GM18499 (cell line): ENCODE data around the gene ST6GALNAC4.
"Not testable (repeated sequence)": the region's sequence is repeated elsewhere in the genome, so short reads cannot be mapped to it uniquely, and the experiment has no call there.

Experiments
- ATAC-seq: cut with Tn5 transposase; IDR thresholded peaks from one replicate; pipeline ENCODE4 v1.9.1; 2021; ENCODE audit warnings: moderate number of reproducible peaks; ENCODE audit not compliant: insufficient read depth, unreplicated experiment

Gene ST6GALNAC4

DNA sequence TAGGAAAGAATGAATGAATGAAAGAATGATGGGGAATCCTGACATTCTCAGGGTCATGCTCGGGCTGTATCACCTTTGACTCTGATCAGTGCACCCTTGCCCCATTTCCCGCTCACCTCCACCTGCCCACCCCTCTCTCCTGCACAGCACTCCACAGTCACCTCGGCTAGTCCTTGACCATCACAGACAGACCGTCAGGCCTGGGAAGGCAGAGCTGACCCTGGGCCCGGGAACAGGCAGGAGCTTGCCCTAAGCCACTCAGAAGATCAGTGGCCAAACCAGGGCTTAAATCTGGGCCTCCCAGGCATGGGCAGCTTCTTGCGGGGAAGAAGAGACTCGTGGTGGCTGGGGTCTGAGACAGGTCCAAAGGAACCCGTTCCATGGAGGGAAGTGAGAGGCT is 21.0 kb downstream of the ST6GALNAC4 start:
- ATAC-seq: no peak

DNA sequence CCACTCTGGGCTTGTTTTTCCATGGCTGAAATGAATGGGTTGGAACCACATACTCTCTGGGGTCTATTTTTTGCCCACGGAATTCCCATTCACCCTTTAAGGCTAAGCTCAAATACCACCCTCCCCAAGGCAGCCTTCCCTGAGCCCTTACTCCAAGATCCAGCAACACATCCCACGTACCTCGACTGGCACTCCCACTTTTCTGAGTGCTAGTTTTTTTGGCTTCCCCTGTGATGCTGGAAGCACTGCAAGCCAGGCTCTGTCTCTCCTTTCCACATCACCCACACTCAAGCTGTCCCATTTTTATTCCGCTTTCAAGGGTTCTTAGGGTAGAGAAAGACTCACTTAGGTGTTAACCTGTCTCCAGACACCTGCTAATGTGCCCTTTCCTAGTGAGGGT is 23.4 kb downstream of the ST6GALNAC4 start:
- ATAC-seq: no peak

DNA sequence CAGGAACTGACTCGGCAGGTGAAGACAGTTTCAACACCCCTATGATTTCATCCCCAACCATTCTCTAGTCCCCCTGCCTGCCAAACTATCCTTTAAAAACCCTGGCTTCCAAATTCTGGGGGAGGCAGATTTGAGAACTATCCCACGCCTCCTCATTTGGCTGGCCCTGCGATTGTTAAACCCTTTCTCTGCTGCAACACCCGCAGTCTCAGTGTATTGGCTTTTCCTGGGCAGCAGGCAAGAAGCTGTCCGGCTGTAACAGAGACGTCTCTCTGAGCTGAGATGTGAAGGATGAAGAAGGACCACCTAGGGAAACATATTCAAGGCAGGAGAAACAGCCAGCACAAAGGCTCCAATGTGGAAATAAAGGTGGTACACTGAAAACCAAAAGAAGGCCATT is 24.0 kb downstream of the ST6GALNAC4 start:
- no peak for ATAC-seq

DNA sequence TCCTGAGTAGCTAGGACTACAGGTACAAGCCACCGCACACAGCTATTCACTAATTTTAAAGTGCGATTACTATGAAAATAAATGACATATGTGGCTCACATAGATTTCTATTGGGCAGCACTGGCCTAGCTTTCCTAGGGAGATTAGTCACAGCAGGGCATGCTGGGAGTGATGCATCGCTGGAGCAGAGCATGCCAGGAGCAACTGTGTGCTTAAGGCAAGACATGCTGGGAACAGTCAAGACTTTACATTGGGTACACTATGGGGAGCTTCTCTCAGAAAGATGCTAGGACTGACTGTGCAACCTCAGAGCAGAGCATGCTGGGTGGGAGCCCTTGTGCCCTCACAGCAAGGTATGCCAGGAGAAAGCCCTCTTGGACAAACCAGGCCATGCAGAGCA is 26.8 kb downstream of the ST6GALNAC4 start:
- no peak for ATAC-seq

DNA sequence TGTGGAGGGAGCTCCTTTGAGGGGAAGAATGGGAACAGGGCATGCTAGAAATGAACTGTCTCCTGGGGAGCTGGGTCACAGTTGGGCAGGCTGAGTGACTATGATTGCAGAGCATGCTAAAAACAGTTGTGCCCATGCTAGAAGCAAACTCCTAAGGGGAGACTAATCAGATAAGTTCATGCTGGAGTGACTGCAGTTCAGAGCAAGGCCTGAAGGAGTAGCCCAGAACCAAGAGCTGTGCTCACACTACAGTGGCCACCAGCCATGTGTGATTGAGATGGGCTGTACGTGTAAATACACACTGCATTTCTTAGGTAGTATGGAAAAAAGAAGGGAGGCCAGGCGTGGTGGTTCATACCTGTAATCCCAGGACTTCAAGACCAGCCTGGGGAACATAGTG is 29.0 kb downstream of the ST6GALNAC4 start:
- no peak for ATAC-seq

DNA sequence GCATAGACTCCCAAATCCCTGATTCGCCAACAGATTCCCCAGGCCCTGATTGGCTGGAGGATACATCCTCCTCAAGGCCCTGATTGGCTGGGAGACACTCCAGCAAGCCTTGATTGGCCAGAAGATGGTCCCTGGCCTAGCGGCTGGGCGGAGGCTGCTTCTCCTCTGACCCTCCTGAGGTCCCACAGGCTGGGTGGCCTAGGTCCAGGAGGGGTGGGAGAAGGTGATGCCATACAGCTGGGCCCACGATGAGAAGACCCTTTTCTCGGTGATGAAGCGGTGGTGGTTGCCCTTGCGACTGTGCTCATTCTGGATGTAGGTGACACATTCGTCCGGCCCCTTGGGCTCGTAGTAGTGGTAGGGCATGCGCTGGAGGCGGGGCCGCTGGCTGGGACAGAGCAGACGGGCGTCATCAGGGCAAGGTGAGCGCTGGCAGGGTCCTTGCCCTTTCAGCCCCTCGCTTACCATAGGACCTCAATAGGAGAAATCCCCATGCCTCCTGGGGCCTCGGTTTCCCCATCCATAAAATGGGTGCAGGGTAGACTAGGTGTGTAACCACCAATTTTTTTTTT is 30.4 kb downstream of the ST6GALNAC4 start:
- ATAC-seq: no peak

DNA sequence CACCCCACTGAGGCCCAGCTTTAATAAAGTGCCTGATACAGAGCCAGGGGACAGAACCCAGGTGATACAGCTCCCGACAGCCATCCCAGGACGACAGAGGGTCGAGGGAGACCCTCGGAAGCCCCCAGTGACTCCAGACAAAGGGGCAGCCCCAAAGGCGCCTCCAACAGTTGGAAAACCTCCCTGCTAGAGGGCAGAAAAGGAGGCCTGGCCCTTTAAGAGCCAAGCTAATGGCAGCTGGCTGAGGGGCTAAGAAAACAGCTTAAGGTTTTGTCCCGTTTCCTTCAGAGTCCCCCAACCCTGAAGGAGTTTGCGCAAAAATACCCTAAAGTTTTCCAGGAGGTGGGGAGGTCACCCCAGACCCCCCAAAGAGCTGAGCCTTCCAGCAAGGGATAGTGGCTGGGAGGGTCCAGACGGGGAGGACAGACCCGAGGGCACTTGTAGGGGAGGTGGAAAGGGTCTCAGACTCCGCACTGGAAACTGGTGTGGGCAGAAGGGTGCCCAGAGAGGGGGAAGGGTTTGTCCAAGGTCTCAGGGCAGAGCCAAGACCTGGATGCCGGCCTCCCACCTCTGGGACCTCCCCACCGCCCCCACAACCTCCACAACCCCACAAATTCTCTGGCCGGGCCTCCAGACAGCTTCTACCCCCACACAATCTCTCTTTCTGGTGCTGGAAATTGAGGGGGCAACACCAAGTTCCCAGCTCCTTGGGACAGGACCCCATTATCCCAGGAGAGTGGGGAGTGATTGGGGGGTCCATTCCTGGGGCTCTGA is 31.1 kb downstream of the ST6GALNAC4 start:
- ATAC-seq: no peak

DNA sequence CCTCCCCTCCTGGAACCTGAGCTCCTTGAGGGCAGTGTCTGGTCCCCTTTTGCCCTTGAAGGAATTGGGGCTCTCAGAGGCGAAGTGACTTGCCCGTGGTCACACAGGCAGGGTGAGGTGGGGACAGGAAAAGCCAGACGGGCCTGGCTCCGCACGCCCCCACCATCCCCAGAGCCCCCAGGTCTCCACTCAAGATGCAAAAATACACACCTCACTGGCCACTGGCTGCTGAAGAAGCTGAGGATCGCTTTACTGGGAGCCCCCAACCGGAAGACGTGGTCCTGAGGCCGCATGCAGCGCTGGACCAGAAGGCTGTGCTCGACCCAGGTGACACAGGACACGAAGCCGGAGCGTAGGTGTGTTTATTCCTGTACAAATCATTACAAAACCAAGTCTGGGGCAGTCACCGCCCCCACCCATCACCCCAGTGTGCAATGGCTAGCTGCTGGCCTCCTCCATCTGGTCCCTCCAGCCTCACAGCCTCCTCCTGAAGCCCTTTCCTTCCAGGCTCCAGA is 31.8 kb downstream of the ST6GALNAC4 start:
- ATAC-seq: no peak

DNA sequence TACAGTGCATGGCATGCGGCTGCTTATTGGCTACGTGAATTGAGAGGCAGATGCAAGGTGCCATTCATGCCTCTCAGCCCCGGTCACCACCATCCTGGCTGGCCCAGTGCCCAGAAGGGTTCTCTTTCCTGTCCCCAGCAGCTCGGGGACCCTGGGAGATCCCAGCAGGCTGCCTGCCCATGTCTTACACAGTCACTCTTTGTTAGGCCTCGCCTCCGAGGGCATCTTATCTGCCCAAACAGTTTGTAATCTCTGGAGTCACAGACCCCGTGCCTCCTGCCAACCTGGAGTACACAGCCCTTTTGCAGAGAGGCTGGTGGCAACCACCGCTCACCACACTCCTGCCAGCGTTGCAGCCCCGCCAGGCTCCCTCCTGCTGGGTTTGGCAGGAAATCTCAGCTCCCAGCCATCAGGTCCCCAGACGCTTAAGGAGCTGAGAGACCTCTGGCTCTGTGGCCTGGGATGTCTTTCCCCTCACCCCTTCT is 32.4 kb downstream of the ST6GALNAC4 start:
- no peak for ATAC-seq

DNA sequence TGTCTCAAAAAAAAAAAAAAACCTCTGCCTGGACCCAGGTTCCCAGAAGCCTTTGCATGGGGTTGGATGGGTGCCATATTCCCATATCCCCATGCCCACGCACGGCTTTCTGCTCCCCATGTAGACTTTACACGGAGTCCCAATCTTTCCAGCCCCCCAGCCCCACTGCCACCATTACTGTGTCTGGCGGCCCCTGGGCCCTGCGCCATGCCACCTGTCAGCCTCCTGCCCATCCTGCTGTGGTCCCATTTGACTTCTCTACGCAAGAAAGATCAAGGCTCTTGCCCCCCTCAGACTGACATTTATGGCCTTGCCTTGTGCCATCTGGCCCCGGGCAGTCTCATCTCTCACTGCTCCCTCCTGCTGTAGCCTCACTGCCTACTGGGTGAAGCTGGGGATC is 32.9 kb downstream of the ST6GALNAC4 start:
- no peak for ATAC-seq

DNA sequence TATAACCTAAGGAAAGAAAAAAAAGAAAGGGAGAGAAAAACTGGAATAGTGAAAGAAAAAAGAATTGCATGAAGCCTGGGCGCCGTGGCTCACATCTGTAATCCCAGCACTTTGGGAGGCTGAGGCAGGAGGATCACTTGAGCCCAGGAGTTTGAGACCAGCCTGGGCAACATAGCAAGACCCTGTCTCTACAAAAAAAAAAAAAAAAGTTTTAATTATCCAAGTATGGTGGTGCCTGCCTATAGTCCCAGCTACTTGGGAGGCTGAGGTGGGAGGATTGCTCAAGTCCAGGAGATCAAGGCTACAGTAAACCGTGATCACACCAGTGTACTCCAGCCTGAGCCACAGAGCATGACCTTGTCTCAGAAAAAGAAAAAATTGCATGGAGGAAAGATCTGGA is 35.1 kb downstream of the ST6GALNAC4 start:
- ATAC-seq: not testable (repeated sequence)

DNA sequence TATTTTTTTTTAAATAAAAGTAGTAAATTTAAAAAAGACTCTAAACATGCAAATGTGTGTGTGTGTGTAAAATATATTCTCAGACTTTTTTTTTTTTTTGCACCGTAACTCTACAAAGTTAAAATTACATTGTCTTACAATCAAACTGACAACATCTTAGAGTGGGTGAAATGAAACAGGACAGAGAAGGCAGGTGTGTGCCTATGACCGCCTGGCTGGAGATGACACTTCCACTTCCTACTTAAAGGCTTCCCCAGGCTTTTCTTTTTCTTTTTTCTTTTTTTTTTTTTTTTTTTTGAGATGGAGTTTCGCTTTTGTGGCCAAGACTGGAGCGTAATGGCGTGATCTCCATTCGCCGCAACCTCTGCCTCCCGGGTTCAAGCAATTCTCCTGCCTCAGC is 36.7 kb downstream of the ST6GALNAC4 start:
- no peak for ATAC-seq

DNA sequence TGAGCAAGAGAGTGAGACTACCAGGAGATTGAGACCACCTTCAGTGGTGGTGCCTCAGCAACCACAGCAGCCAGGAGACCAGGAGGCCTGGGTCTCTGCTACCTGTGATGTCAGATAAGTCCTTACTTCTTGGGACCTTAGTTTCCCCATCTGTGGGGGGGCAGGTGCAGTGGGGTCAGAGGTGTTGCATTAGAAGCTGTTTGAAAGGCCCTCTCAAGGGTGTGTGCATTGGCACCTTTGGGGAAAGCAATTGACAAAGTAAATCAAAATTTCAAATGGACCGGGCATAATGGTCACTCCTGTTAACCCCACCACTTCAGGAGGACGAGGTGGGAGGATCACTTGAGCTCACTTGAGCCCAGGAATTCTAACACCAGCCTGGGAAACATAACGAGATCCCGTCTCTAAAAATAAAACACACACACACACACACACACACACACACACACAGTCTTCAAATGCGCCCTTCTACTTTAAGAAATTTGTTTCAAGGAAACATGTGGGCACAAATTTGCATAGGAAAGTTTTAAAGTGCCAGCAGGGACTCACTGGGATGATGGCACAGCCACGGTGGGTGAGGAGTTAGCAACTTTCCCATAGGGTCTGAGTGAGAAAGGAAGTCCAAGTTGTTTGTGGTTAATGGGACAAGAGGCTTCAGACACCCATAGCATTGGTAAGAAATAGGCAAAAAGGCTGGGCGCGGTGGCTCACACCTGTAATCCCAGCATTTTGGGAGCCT is 38.0 kb downstream of the ST6GALNAC4 start:
- no peak for ATAC-seq

DNA sequence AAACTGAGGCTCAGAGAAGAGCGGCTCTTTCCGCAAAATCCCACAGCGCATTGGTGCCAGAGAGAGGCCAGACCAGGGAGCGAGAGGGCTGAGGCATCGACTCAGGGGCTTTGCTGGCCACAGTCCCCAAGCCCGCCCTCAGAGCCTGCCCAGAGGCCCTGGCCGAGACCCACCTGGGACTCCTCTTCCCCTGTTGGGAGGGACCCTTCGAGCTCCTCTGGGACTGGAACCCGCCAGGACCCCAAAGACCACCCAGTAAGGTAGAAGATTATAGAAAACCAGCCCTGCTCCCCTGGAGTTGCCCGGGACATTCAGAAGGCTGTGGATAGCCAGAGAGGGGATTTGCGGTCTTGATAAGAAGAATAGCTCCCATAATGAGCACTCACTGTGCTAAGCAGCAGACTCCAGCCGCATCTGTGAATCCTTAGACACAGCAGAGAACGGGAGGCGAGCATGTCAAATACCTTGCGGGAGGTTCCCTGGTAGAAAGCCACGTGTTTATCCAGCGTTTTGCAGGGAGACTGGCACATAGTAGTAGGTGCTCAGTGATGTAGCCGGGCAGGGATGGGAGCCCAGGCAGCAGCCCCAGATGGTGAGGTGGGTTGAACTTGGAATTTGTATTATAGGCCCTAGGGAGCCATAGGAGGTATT is 38.7 kb downstream of the ST6GALNAC4 start:
- ATAC-seq: no peak

DNA sequence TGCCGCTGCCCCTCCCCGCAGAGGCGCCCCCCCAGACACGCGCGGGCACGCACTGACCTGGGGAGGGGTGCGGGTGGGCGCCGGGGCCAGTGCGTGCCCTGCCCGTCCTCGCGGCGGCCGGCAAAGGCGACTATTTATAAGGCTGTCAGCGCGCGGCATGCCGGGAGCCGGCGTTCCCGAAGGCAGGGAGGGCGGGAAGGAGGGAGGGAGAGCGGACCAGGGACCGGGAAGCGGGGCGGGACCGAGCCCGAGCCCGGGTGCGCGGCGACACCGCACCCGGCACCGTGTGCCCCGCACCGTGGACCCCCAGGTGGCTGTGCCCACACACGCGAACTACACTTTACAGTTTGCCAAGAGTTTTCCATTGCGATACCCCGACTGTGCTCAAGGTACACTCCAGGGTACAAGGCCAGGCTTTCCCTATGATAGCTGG is 39.3 kb downstream of the ST6GALNAC4 start, which contains the start of gene AK1:
TSS of gene AK1 (minus strand) at position 110 of the 433 bp plus-strand sequence. CDS start 3,058 bp downstream, outside the sequence.
- no peak for ATAC-seq

DNA sequence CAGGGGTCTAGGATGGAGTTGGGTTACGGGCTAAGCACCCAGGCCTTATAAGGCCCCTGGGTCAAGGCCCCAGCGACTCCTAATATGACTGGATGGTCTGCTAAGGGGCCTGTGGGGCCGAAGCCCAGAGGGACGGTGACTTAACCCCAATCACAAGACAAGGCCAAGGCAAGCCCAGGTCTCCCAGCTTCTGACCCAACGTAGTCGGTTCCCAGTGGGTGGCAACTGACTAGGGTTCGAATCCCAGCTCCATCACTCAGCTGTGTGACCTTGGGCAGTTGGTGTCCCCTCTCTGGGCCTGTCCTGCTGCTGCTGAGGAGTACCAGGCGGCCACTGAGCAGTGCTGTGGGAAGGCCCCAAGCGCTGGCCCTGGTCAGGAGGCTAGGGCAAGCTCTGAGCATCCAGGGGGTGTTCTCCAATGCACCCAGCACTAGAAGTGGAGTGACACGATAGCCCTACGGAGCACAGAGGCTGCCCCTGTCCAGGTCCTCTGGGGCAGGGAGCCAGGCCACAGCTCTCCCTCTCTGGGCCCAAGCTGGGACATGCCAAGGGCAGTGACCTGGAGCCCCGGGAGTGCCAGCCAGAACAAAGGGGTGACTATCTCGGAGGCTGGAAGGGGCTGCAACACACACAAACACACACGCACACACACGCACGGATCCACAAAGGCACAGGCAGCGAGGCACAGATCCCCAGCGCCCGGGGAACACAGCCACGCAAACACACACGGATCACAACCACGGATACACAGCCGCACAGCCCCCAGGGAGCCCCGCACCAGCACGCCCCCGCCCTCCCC is 39.9 kb downstream of the ST6GALNAC4 start:
- no peak for ATAC-seq

DNA sequence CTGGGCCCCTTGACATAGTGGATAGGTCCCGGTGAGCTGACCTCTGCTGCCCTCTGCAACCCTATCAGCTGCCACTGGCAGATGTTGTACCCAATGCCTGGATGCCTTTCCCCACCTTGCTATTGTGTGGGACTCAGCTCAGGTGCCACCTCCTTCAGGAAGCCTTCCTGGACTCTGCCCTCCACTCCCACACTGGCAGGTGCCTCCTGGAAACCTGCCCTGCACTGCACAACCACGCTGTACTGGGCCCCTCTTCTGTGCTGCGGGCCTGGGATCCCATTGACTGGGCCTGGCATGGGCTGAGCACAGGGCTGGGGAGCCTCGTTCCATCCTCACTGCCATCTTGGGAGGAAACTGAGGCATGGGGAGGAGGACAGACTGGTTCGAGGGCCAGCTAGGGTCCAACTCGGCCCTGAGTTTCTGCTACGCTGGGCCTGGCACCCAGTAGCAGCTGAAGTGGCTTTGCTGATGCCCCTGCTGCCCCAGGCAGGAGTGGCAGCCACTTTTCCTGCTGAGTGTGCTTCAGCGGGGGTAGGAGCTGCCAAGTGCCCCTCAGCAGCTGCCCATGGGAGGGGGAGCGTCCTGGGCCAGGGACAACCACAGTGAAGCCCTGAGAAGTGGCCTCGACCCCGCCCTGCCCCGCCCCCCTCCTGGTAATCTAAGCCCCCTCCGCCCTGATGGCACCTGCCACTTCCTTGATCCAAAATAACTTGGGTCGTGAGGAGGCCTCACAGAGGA is 40.6 kb downstream of the ST6GALNAC4 start:
- ATAC-seq: no peak

DNA sequence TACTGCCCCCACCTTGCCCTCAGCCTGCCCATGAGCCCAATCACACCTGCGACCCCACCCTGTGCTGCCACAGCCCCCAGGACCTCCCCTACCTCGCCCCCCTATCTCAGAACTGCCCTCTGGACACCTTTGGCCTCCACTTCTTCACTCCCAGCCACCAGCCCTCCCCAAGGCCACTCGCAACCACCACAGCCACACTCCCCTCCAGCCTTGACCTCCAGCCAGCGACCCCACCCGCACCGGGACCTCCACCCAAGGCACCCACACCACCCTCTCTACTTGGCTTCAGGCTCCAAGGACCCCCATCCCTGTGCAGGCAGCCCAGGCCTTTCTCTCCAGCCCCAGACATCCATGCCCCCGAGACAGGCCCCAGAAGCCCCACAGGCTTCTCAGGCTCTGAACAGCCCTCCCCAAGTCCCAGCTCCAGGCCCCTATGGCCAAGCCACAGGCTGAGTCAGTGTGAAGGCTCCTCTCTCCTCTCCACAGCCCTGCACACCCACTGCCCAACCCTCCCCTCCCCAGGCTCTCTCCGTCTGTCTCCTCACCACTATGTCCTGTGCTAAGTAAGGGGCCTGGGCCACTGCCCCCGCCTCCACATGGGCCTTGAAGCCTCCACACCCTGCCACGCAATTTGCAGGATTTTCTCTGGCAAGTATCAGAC is 41.4 kb downstream of the ST6GALNAC4 start:
- ATAC-seq: no peak
